ENCODE data around the gene CBX8.

DNA sequence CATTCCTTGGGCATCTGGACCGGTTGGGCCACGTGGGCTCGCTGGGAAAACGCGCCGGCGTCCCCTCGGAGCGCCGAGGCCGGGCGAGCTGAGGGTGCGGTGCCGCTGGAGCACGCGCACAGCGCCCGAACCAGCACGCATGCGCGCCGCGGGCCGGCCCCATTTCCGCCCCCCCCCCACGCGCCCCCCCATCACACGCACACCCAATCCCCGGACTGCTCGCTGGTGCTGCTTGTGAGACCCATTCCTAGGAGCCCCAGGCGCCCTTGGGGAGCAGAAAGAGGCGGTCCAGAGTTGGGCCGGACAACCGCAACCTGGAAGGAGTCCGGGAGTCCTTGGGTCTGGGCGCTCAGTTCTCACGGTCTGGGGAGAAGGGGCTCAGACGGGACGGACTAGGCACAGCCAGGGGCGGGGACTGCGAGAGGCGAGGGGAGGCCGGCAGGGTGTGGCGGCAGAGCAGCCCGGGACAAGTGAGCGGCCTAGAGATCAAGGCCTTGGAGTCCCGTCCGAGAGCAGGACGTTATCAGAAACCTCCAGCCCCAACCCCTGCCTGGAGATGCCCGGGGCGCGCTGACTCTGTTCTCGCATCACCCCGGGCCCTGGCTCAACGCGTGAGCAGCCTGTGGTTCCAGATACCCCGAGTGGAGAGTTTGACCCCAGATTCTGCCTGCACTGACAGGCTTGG is 6.0 kb upstream of the CBX8 start:
- TF ChIP-seq, protein P1, sequence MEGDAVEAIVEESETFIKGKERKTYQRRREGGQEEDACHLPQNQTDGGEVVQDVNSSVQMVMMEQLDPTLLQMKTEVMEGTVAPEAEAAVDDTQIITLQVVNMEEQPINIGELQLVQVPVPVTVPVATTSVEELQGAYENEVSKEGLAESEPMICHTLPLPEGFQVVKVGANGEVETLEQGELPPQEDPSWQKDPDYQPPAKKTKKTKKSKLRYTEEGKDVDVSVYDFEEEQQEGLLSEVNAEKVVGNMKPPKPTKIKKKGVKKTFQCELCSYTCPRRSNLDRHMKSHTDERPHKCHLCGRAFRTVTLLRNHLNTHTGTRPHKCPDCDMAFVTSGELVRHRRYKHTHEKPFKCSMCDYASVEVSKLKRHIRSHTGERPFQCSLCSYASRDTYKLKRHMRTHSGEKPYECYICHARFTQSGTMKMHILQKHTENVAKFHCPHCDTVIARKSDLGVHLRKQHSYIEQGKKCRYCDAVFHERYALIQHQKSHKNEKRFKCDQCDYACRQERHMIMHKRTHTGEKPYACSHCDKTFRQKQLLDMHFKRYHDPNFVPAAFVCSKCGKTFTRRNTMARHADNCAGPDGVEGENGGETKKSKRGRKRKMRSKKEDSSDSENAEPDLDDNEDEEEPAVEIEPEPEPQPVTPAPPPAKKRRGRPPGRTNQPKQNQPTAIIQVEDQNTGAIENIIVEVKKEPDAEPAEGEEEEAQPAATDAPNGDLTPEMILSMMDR (IDR thresholded peaks at IDR 0.05; ENCODE audit: borderline replicate concordance, extremely low read depth, low read length, poor library complexity, severe bottlenecking) = no peak
- no peak for TF ChIP-seq EZH2 (IDR thresholded peaks at IDR 0.05; ENCODE audit: borderline replicate concordance, low read depth, low read length, severe bottlenecking)

All from DND-41 (cell line).